IMR-90 (cell line): ENCODE data around the gene KAT7. TPM values are rescaled to one million over a fixed set of nuclear protein-coding genes. Genes with fewer than 3 reads are reported as not detected.
A peak's percentile ranks its signal among the peaks of the same experiment; 100 is the strongest.

Source experiments
- ATAC-seq: fragments of 200-7000 bp; cut with Tn5 transposase; 2 replicates; pipeline ENCODE4 v1.9.1; 2020; ENCODE audit warnings: low read depth, mild to moderate bottlenecking, moderate library complexity
- BruUV-seq: library from RNA; stranded (reverse); fragments of 400-500 nt; replicated peaks from 2 replicates; lab custom pipeline; 2021; lab: Mats Ljungman, UMichigan
- CTCF ChIA-PET: fragments of 300-600 bp; formaldehyde crosslinking; extraction: SDS; loops from one replicate; lab custom pipeline; 2021; ENCODE audit warnings: antibody characterized with exemption; lab: Yijun Ruan, JAX
- POLR2A ChIA-PET: fragments of 300-600 bp; sonication (Branson Sonifier 250); formaldehyde crosslinking; loops from one replicate; lab custom pipeline; 2022; ENCODE audit warnings: antibody characterized with exemption; ENCODE audit not compliant: unreplicated experiment; lab: Charles Lee
- DNase-seq: peaks from one replicate; pipeline ENCODE4 v3.0.0; 2013
- H2AFZ ChIP-seq: replicated peaks from 2 replicates; pipeline ENCODE3; 2013; ENCODE audit warnings: low read length, mild to moderate bottlenecking; ENCODE audit not compliant: poor library complexity
- H2AK5ac ChIP-seq: 2 replicates; pipeline ENCODE4 v1.6.1; 2013; ENCODE audit warnings: low read depth, low read length, inconsistent platforms
- H2AK9ac ChIP-seq: replicated peaks from 2 replicates; pipeline ENCODE3; 2013; ENCODE audit warnings: mild to moderate bottlenecking, low read depth, low read length, moderate library complexity; ENCODE audit not compliant: poor library complexity
- H2BK120ac ChIP-seq: 2 replicates; pipeline ENCODE4 v1.6.1; 2013; ENCODE audit warnings: low read depth, low read length, inconsistent platforms
- H2BK15ac ChIP-seq: 3 replicates; pipeline ENCODE4 v1.6.1; 2013; ENCODE audit warnings: low read depth, low read length, inconsistent platforms
- H2BK20ac ChIP-seq: 2 replicates; pipeline ENCODE4 v1.6.1; 2013; ENCODE audit warnings: low read depth, mild to moderate bottlenecking, inconsistent platforms, low read length, moderate library complexity
- H2BK5ac ChIP-seq: 2 replicates; pipeline ENCODE4 v1.6.1; 2013; ENCODE audit warnings: mild to moderate bottlenecking, low read depth, low read length, inconsistent platforms; ENCODE audit not compliant: poor library complexity, severe bottlenecking
- H3K14ac ChIP-seq: replicated peaks from 2 replicates; pipeline ENCODE4 v1.6.1; 2013; ENCODE audit warnings: low read depth, low read length, inconsistent platforms
- H3K18ac ChIP-seq: 2 replicates; pipeline ENCODE4 v1.6.1; 2013; ENCODE audit warnings: low read depth, low read length, control low read depth
- H3K23ac ChIP-seq: 2 replicates; pipeline ENCODE4 v1.6.1; 2013; ENCODE audit warnings: low read depth, low read length, inconsistent platforms
- H3K27ac ChIP-seq: 2 replicates; pipeline ENCODE4 v1.5.1; 2013; ENCODE audit warnings: mild to moderate bottlenecking, control low read depth, low read length; ENCODE audit not compliant: insufficient read depth
- H3K27me3 ChIP-seq: 2 replicates; pipeline ENCODE4 v1.6.1; 2013; ENCODE audit warnings: low read length; ENCODE audit not compliant: control insufficient read depth, insufficient read depth
- H3K36me3 ChIP-seq: 2 replicates; pipeline ENCODE4 v1.6.1; 2013; ENCODE audit warnings: low read length, mixed read lengths; ENCODE audit not compliant: control insufficient read depth, insufficient read depth
- H3K4ac ChIP-seq: 2 replicates; pipeline ENCODE4 v1.6.1; 2013; ENCODE audit warnings: low read depth, low read length, inconsistent platforms
- H3K4me1 ChIP-seq: 2 replicates; pipeline ENCODE4 v1.6.1; 2013; ENCODE audit warnings: low read length, mixed read lengths; ENCODE audit not compliant: control insufficient read depth, insufficient read depth
- H3K4me2 ChIP-seq: 2 replicates; pipeline ENCODE4 v1.6.1; 2013; ENCODE audit warnings: low read depth, mild to moderate bottlenecking, control low read depth, low read length, moderate library complexity
- H3K4me3 ChIP-seq: 2 replicates; pipeline ENCODE4 v1.5.1; 2013; ENCODE audit warnings: low read depth, mild to moderate bottlenecking, control low read depth, low read length, moderate library complexity; ENCODE audit not compliant: insufficient read depth
- H3K56ac ChIP-seq: 2 replicates; pipeline ENCODE4 v1.6.1; 2013; ENCODE audit warnings: low read length, inconsistent platforms; ENCODE audit not compliant: insufficient read depth; ENCODE audit errors: extremely low read depth
- H3K79me1 ChIP-seq, 2 experiments: 2 replicates each; pipeline ENCODE4 v1.6.1; 2013; ENCODE audit warnings: low read length in 2 of 2, inconsistent platforms in 1 of 2, low read depth in 1 of 2
- H3K9ac ChIP-seq: 2 replicates; pipeline ENCODE4 v1.6.1; 2013; ENCODE audit warnings: low read depth, low read length, control low read depth
- H3K9me1 ChIP-seq: 2 replicates; pipeline ENCODE4 v1.6.1; 2013; ENCODE audit warnings: low read length, inconsistent platforms; ENCODE audit not compliant: insufficient read depth
- H3K9me3 ChIP-seq: 2 replicates; pipeline ENCODE4 v1.6.1; 2013; ENCODE audit warnings: low read length; ENCODE audit not compliant: control insufficient read depth, insufficient read depth
- H4K20me1 ChIP-seq: 2 replicates; pipeline ENCODE4 v1.6.1; 2013; ENCODE audit warnings: low read length, inconsistent platforms; ENCODE audit not compliant: insufficient read depth
- H4K5ac ChIP-seq: 2 replicates; pipeline ENCODE4 v1.6.1; 2013; ENCODE audit warnings: mild to moderate bottlenecking, low read depth, low read length, control low read depth
- H4K8ac ChIP-seq, 2 experiments: 2 replicates each; pipeline ENCODE4 v1.6.1; 2013; ENCODE audit warnings: low read depth in 2 of 2, low read length in 2 of 2, control low read depth in 1 of 2, inconsistent platforms in 1 of 2
- H4K91ac ChIP-seq: 2 replicates; pipeline ENCODE4 v1.6.1; 2013; ENCODE audit warnings: low read depth, low read length, inconsistent platforms; ENCODE audit not compliant: insufficient read depth
- BHLHE40 ChIP-seq: fragments of 150-350 bp; IDR thresholded peaks from 2 replicates; pipeline ENCODE4 v1.6.1; 2016; ENCODE audit warnings: mild to moderate bottlenecking, low read depth, low read length
- CEBPB ChIP-seq: IDR thresholded peaks from 2 replicates; pipeline ENCODE4 v1.6.1; 2012; ENCODE audit warnings: low read depth, low read length, improper control_type of control experiment
- CHD1 ChIP-seq: IDR thresholded peaks from 2 replicates; pipeline ENCODE4 v1.6.1; 2012; ENCODE audit warnings: low read depth, low read length, improper control_type of control experiment
- FOS ChIP-seq: fragments of 150-350 bp; IDR thresholded peaks from 2 replicates; pipeline ENCODE4 v1.6.1; 2016; ENCODE audit warnings: low read depth, low read length
- MAFK ChIP-seq: IDR thresholded peaks from 2 replicates; pipeline ENCODE4 v1.6.1; 2012; ENCODE audit warnings: low read depth, low read length, improper control_type of control experiment
- MAZ ChIP-seq: IDR thresholded peaks from 2 replicates; pipeline ENCODE4 v1.6.1; 2012; ENCODE audit warnings: low read depth, mild to moderate bottlenecking, low read length, improper control_type of control experiment, moderate library complexity, borderline replicate concordance
- MXI1 ChIP-seq: IDR thresholded peaks from 2 replicates; pipeline ENCODE4 v1.6.1; 2012; ENCODE audit warnings: low read depth, mild to moderate bottlenecking, low read length, moderate library complexity, borderline replicate concordance
- NFE2L2 ChIP-seq: fragments of 150-350 bp; IDR thresholded peaks from 2 replicates; pipeline ENCODE4 v1.6.1; 2016; ENCODE audit warnings: low read depth, mild to moderate bottlenecking, low read length
- POLR2A ChIP-seq: IDR thresholded peaks from 2 replicates; pipeline ENCODE4 v1.6.1; 2012; ENCODE audit warnings: mild to moderate bottlenecking, low read depth, low read length
- RAD21 ChIP-seq: IDR thresholded peaks from 2 replicates; pipeline ENCODE4 v1.6.1; 2012; ENCODE audit warnings: low read length, improper control_type of control experiment
- RCOR1 ChIP-seq: IDR thresholded peaks from 2 replicates; pipeline ENCODE4 v1.6.1; 2012; ENCODE audit warnings: mild to moderate bottlenecking, low read length, improper control_type of control experiment; ENCODE audit not compliant: insufficient replicate concordance
- RFX5 ChIP-seq: IDR thresholded peaks from 2 replicates; pipeline ENCODE4 v1.8.0; 2012; ENCODE audit warnings: low read depth, mild to moderate bottlenecking, low read length, moderate library complexity
- SMC3 ChIP-seq: fragments of 150-350 bp; IDR thresholded peaks from 2 replicates; pipeline ENCODE4 v1.6.1; 2016; ENCODE audit warnings: low read depth, mild to moderate bottlenecking, antibody characterized with exemption, low read length, moderate library complexity
- USF2 ChIP-seq: fragments of 150-350 bp; IDR thresholded peaks from 2 replicates; pipeline ENCODE4 v1.6.1; 2017; ENCODE audit warnings: mild to moderate bottlenecking, antibody characterized with exemption, low read length, low read depth
- WGBS, 2 experiments: methylation state at CpG; one replicate each; pipeline versions ENCODE4 v1.1.5 to v1.1.7; 2013; ENCODE audit warnings: missing lambda C conversion rate in 2 of 2; ENCODE audit not compliant: insufficient read length in 1 of 2; ENCODE audit errors: extremely low coverage in 2 of 2; 5-methylcytosine and 5-hydroxymethylcytosine counted together
- dilution Hi-C: fragments of 300-500 bp; cut with HindIII; formaldehyde crosslinking; loops from one replicate; pipeline ENCODE4 v1.14.3; 2018; ENCODE audit warnings: low sequenced_read_pairs; ENCODE audit not compliant: unreplicated experiment
- in situ Hi-C: fragments of 300-500 bp; cut with MboI; formaldehyde crosslinking; loops from 3 replicates; pipeline ENCODE4 v1.14.3; 2019; ENCODE audit warnings: low sequenced_read_pairs, inconsistent platforms, mixed read lengths
- intact Hi-C: fragments of 100-400 bp; cut with micrococcal nuclease; formaldehyde crosslinking; loops from 2 replicates; pipeline ENCODE4 v1.10.0; 2022
- polyA plus RNA-seq, 3 experiments: library from polyadenylated mRNA; depleted of rRNA; stranded (reverse); fragments of >200 nt; gene quantifications; 2 replicates each; pipeline ENCODE4 v1.2.3, GENCODE V29; 2012; ENCODE audit warnings: low replicate concordance in 1 of 3
- total RNA-seq: library from RNA; depleted of rRNA; stranded (reverse); fragments of >200 nt; gene quantifications from 2 replicates; pipeline ENCODE4 v1.2.3, GENCODE V29; 2012
- TF ChIP-seq, protein P1 (sequence below): conservative IDR thresholded peaks from 2 replicates; pipeline ENCODE4 v1.5.1; 2012; ENCODE audit warnings: mild to moderate bottlenecking, low read depth, low read length, improper control_type of control experiment
- TF ChIP-seq, protein P2 (sequence below): fragments of 150-350 bp; IDR thresholded peaks from 2 replicates; pipeline ENCODE4 v1.6.1; 2016; ENCODE audit warnings: low read depth, mild to moderate bottlenecking, low read length, moderate library complexity, borderline replicate concordance

Gene KAT7
- total and polyA plus RNA-seq, 2 of the 4 experiments (the other 2 are of a cell fraction), result 16.9 to 21.9 TPM

- intact Hi-C loops, result no loop called here
- CTCF ChIA-PET, result no interaction called here
- in situ Hi-C loops, result no loop called here
Measured at GRCh38 chr17:49866019-49866380, 77.5 kb downstream of the KAT7 start.

More at GRCh38 chr17:49866019-49866380, 77.5 kb downstream of the KAT7 start:
- Histone ChIP-seq H2BK120ac (no peak overlapping the region), H3K56ac (no peak overlapping the region), H3K27ac (no peak overlapping the region), H3K18ac (no peak overlapping the region), H4K5ac (no peak overlapping the region), H3K23ac (no peak overlapping the region), H3K36me3 (no peaks in the 10 kb centered on the region), H3K27me3 (peaks cover 69% of the 10 kb centered on the region), H2BK20ac (no peak overlapping the region), H3K9me1 (no peaks in the 10 kb centered on the region), H2AK9ac (no peak overlapping the region), H3K14ac (no peak overlapping the region), H2BK5ac (no peak overlapping the region), H4K8ac (no peak overlapping the region), H3K4me2 (no peak overlapping the region), H2BK15ac (no peak overlapping the region), H3K79me1 (no peaks in the 10 kb centered on the region), H4K91ac (no peak overlapping the region), H2AFZ (no peak overlapping the region), H3K4ac (no peak overlapping the region), H2AK5ac (no peak overlapping the region), H3K9me3 (no peaks in the 10 kb centered on the region), H3K4me3 (no peak overlapping the region), H3K9ac (no peak overlapping the region), H3K4me1 (peaks cover 5% of the 10 kb centered on the region; the same call in 1 of the 2 replicates), H4K20me1 (peaks cover 6% of the 10 kb centered on the region; the same call in 1 of the 2 replicates)
- DNase-seq (no peak), ATAC-seq (0 out of 2 replicates have a peak, but pooled peaks have one; percentile 31)
- BruUV-seq, result no TSS peak
- dilution Hi-C loops, result no loop called here
- POLR2A ChIA-PET, result no interaction called here
- TF ChIP-seq BHLHE40 (no peak), SMC3 (no peak), RCOR1 (no peak), NFE2L2 (no peak), MXI1 (no peak), FOS (no peak), USF2 (no peak), MAZ (no peak), MAFK (no peak), CHD1 (no peak), POLR2A (no peak), RAD21 (no peak), CEBPB (no peak), RFX5 (no peak)
- TF ChIP-seq, protein P1, sequence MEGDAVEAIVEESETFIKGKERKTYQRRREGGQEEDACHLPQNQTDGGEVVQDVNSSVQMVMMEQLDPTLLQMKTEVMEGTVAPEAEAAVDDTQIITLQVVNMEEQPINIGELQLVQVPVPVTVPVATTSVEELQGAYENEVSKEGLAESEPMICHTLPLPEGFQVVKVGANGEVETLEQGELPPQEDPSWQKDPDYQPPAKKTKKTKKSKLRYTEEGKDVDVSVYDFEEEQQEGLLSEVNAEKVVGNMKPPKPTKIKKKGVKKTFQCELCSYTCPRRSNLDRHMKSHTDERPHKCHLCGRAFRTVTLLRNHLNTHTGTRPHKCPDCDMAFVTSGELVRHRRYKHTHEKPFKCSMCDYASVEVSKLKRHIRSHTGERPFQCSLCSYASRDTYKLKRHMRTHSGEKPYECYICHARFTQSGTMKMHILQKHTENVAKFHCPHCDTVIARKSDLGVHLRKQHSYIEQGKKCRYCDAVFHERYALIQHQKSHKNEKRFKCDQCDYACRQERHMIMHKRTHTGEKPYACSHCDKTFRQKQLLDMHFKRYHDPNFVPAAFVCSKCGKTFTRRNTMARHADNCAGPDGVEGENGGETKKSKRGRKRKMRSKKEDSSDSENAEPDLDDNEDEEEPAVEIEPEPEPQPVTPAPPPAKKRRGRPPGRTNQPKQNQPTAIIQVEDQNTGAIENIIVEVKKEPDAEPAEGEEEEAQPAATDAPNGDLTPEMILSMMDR, result no peak
- TF ChIP-seq, protein P2, sequence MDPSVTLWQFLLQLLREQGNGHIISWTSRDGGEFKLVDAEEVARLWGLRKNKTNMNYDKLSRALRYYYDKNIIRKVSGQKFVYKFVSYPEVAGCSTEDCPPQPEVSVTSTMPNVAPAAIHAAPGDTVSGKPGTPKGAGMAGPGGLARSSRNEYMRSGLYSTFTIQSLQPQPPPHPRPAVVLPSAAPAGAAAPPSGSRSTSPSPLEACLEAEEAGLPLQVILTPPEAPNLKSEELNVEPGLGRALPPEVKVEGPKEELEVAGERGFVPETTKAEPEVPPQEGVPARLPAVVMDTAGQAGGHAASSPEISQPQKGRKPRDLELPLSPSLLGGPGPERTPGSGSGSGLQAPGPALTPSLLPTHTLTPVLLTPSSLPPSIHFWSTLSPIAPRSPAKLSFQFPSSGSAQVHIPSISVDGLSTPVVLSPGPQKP, result no peak
- no CpG with 5 or more reads among the region's 1 CpG for WGBS, 2 experiments
